Measurements from ENCODE around the gene PRKAG3.
"Not testable (repeated sequence)": the region's sequence is repeated elsewhere in the genome, so short reads cannot be mapped to it uniquely, and the experiment has no call there.

Gene PRKAG3

DNA sequence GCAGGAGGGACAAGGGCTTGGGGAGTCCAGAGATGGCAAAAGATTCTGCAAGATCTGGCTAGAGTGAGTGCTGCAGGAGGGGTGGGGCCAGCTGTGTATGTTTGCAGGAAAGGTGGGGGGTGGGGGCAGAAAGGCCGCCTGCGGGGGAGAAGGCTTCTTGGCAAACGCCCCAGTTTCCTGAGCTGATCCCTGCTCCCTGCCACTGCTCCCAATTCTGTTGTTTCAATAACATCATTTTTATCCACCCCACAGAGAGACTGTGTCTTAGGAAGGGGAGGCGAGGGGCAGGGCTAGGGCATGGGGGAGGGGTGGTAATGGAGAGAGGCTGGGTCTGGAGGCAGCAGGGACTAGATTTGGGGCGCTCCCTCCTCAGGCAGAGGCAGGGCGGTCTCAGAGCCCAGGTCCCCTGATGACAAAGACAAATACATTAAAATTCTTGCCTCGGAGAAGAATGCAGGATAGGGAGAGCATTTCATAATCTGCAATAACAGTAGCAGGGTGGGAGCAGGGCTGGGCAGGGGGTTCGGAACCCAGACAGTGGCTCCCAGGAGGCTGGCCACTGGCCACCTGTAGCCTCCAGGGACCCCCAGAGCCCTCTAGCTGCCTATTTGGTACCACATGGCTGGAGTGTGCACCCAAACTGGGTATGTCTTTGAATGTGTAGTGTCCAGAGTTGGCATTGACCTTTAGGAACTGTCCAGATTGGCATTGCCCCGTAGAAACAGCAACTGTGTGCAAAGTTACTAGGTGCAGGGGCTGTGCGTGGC lies 26.0 kb upstream of the PRKAG3 start:
- Mint-ChIP-seq H3K4me3 (no peak overlapping the region), H3K9me3 (ENCODE audit: low read depth) (no peaks in the 10 kb centered on the region), H3K4me1 (ENCODE audit: low read depth) (peaks cover 24% of the 10 kb centered on the region), H3K36me3 (no peaks in the 10 kb centered on the region), H3K27ac (no peak overlapping the region), H3K27me3 (peaks cover 59% of the 10 kb centered on the region)

GRCh38 chr2:218856896-218857243 lies 25.3 kb upstream of the PRKAG3 start:
- no peaks in the 10 kb centered on the region for H3K36me3 Mint-ChIP-seq
- H3K4me3 Mint-ChIP-seq = no peak overlapping the region
- peaks cover 59% of the 10 kb centered on the region for H3K27me3 Mint-ChIP-seq
- H3K9me3 Mint-ChIP-seq (ENCODE audit: low read depth) = no peaks in the 10 kb centered on the region
- no peak overlapping the region for H3K27ac Mint-ChIP-seq
- H3K4me1 Mint-ChIP-seq (ENCODE audit: low read depth) = peaks cover 24% of the 10 kb centered on the region

- Mint-ChIP-seq H3K9me3 (ENCODE audit: low read depth) (no peaks in the 10 kb centered on the region), H3K4me1 (ENCODE audit: low read depth) (peaks cover 21% of the 10 kb centered on the region), H3K36me3 (no peaks in the 10 kb centered on the region), H3K27ac (no peak overlapping the region), H3K4me3 (no peak overlapping the region), H3K27me3 (peaks cover 55% of the 10 kb centered on the region)
These were observed 24.7 kb upstream of the PRKAG3 start for GRCh38 chr2:218856167-218856895.

DNA sequence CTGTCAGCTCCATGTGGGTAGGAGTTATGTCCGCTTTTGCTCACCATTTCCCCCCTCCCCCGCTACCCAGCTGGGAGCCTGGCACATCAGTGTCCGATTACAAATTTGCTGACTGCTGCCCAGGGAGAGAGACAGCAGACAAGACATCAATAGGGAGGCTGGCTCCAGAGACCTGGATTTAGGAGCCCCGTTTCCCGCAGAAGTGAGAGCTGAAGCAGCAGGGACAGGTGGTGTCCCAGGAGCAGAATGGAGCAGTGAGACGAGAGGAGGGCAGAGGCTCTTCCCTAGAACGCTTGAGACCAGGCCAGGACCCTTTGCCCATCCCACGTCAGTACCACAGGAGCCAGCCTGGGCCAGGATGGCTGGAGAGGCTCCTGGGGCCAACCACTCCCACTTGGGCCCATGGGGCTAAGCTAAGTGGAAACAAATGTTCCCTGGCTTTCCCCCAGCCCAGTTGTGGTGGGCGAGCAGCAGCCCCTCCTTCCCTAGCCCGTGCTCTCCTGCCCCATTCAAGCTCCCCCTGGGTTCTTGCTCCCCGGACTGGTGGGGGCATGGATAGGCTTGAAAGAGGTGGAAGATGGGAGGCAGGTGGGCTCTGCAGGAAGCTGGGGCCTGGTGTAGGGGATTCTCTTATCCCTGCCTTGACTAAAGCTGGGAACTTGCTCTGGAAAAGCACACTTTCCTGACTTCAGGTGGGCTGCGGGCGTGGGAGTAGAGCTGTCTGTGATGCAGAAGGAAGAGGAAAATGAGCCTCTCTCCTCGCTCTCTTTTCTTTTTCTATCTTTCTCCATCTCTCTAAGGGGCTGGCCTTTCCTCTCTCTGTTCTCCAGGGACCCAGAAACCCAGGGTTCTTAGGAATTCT lies 23.9 kb upstream of the PRKAG3 start:
- no peak overlapping the region for H3K4me3 Mint-ChIP-seq
- H3K36me3 Mint-ChIP-seq = no peaks in the 10 kb centered on the region
- H3K9me3 Mint-ChIP-seq (ENCODE audit: low read depth) = no peaks in the 10 kb centered on the region
- H3K27me3 Mint-ChIP-seq = peaks cover 54% of the 10 kb centered on the region
- peaks cover 16% of the 10 kb centered on the region for H3K4me1 Mint-ChIP-seq (ENCODE audit: low read depth)
- H3K27ac Mint-ChIP-seq = no peak overlapping the region

DNA sequence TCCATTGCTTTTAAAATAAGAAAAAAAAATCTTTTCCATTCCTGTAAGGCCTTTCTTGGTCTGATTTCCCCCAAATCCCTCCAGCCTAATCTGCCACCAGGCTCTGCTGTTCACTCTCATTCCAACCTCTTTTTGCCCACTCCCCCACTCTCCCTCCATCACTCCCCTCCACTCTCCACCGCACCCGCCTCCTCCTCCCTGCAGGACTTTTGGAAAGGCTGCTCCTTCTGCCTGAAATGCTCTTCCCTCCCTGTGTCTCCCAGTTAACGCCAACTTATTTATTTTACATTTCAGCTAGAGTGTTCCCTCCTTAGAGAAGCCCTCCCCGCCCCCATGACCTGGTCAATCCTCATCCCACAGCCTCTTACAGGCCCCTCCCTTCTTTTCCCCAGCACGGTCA lies 23.3 kb upstream of the PRKAG3 start:
- Mint-ChIP-seq H3K27ac (no peak overlapping the region), H3K4me1 (ENCODE audit: low read depth) (peaks cover 12% of the 10 kb centered on the region), H3K4me3 (no peak overlapping the region), H3K36me3 (no peaks in the 10 kb centered on the region), H3K27me3 (peaks cover 51% of the 10 kb centered on the region), H3K9me3 (ENCODE audit: low read depth) (no peaks in the 10 kb centered on the region)

DNA sequence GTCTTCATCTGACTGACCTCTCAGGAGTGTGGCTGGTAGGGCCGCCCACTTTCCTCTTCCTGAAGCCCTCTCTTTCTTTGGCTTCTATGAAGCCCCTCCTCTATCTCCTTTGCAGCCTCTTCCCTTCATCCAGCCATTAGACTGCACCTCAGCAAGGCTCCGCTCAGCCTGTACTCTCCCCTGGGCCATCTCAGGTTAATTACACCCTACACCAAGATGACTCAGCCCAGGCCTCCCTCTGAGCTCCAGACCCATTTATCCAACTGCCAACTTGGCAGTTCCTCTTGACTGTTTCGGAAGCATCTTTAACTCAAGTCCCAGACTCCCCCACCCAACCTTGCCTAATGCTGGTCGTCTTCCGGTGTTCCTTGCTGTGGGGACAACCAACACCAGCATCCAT lies 22.2 kb upstream of the PRKAG3 start:
- Mint-ChIP-seq H3K36me3 (no peaks in the 10 kb centered on the region), H3K9me3 (ENCODE audit: low read depth) (no peaks in the 10 kb centered on the region), H3K4me1 (ENCODE audit: low read depth) (peaks cover 6% of the 10 kb centered on the region), H3K27ac (no peak overlapping the region), H3K4me3 (no peak overlapping the region), H3K27me3 (peaks cover 46% of the 10 kb centered on the region)

GRCh38 chr2:218852911-218853667 lies 21.5 kb upstream of the PRKAG3 start:
- no peak overlapping the region for H3K27ac Mint-ChIP-seq
- H3K4me3 Mint-ChIP-seq = no peak overlapping the region
- peaks cover 2% of the 10 kb centered on the region for H3K4me1 Mint-ChIP-seq (ENCODE audit: low read depth)
- H3K36me3 Mint-ChIP-seq = no peaks in the 10 kb centered on the region
- peaks cover 40% of the 10 kb centered on the region for H3K27me3 Mint-ChIP-seq
- H3K9me3 Mint-ChIP-seq (ENCODE audit: low read depth) = no peaks in the 10 kb centered on the region

- Mint-ChIP-seq H3K27ac (no peak overlapping the region), H3K4me3 (no peak overlapping the region), H3K36me3 (no peaks in the 10 kb centered on the region), H3K9me3 (ENCODE audit: low read depth) (no peaks in the 10 kb centered on the region), H3K27me3 (peaks cover 30% of the 10 kb centered on the region), H3K4me1 (ENCODE audit: low read depth) (peaks cover 2% of the 10 kb centered on the region)
These were observed 19.7 kb upstream of the PRKAG3 start for GRCh38 chr2:218851286-218851685.

GRCh38 chr2:218850796-218851195 lies 19.2 kb upstream of the PRKAG3 start:
- Mint-ChIP-seq H3K27ac (no peak overlapping the region), H3K36me3 (no peaks in the 10 kb centered on the region), H3K4me3 (no peak overlapping the region), H3K27me3 (peaks cover 28% of the 10 kb centered on the region), H3K4me1 (ENCODE audit: low read depth) (no peaks in the 10 kb centered on the region), H3K9me3 (ENCODE audit: low read depth) (no peaks in the 10 kb centered on the region)

- Mint-ChIP-seq H3K27me3 (peaks cover 20% of the 10 kb centered on the region), H3K27ac (no peak overlapping the region), H3K4me3 (no peak overlapping the region)
These were observed 18.1 kb upstream of the PRKAG3 start for GRCh38 chr2:218849721-218850120.

GRCh38 chr2:218846963-218847362 lies 15.4 kb upstream of the PRKAG3 start:
- not testable (repeated sequence) for H3K36me3 Mint-ChIP-seq; H3K27me3 Mint-ChIP-seq; H3K4me1 Mint-ChIP-seq (ENCODE audit: low read depth); H3K9me3 Mint-ChIP-seq (ENCODE audit: low read depth); H3K4me3 Mint-ChIP-seq; H3K27ac Mint-ChIP-seq

More at GRCh38 chr2:218849721-218850120, 18.1 kb upstream of the PRKAG3 start:
- no peaks in the 10 kb centered on the region for H3K9me3 Mint-ChIP-seq (ENCODE audit: low read depth)
- no peaks in the 10 kb centered on the region for H3K36me3 Mint-ChIP-seq
- no peaks in the 10 kb centered on the region for H3K4me1 Mint-ChIP-seq (ENCODE audit: low read depth)

GRCh38 chr2:218844334-218844733 lies 12.7 kb upstream of the PRKAG3 start:
- not testable (repeated sequence) for H3K27ac Mint-ChIP-seq; H3K4me1 Mint-ChIP-seq (ENCODE audit: low read depth); H3K36me3 Mint-ChIP-seq; H3K9me3 Mint-ChIP-seq (ENCODE audit: low read depth); H3K4me3 Mint-ChIP-seq
- peaks cover 13% of the 10 kb centered on the region for H3K27me3 Mint-ChIP-seq

DNA sequence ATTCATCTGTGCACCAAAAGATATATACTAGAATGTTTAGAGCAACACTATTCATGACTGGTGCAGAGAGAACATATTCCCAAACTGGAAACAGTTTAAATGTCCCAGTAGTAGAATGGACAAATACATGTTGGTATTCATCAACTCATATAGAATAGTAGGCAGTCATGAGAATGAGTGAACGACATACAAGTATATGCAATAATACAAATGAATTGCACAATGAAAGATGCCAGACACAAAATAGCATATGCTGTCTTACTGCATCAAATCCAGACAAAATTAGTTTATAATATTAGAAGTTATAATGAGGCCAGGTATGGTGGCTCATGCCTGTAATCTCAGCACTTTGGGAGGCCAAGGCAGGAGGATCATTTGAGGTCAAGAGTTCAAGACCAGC lies 8.3 kb upstream of the PRKAG3 start:
- Mint-ChIP-seq H3K4me3 (no peak overlapping the region), H3K27me3 (peaks cover 31% of the 10 kb centered on the region), H3K36me3 (peaks cover 2% of the 10 kb centered on the region), H3K27ac (no peak overlapping the region), H3K4me1 (ENCODE audit: low read depth) (no peaks in the 10 kb centered on the region), H3K9me3 (ENCODE audit: low read depth) (peaks cover 17% of the 10 kb centered on the region)

- Mint-ChIP-seq H3K9me3 (ENCODE audit: low read depth) (peaks cover 17% of the 10 kb centered on the region), H3K4me3 (no peak overlapping the region), H3K27me3 (peaks cover 33% of the 10 kb centered on the region), H3K4me1 (ENCODE audit: low read depth) (no peaks in the 10 kb centered on the region), H3K27ac (no peak overlapping the region), H3K36me3 (peaks cover 2% of the 10 kb centered on the region)
These were observed 7.8 kb upstream of the PRKAG3 start for GRCh38 chr2:218839430-218839829.
